Spleen (tissue), 7 donors: ENCODE measurements around the gene RHNO1.

Source experiments
- CTCF ChIP-seq, 11 experiments: fragments of 200-600 bp in 7 of 11; fragments of 450-650 bp in 4 of 11; sonication (generic) in 4 of 11; IDR thresholded peaks in 8 of 11; conservative IDR thresholded peaks in 3 of 11; 1 replicate in 7 of 11; 2 replicates in 4 of 11; pipeline versions ENCODE4 v1.4.0 to v1.8.0; 2016 to 2021; ENCODE audit warnings: antibody characterized with exemption in 11 of 11, inconsistent platforms in 4 of 11, mild to moderate bottlenecking in 1 of 11
- POLR2A ChIP-seq, 3 donors: fragments of 450-650 bp; IDR thresholded peaks; one replicate each; pipeline ENCODE4 v1.5.1; 2017; ENCODE audit warnings: antibody characterized with exemption in 3 of 3, mild to moderate bottlenecking in 1 of 3
- POLR2AphosphoS5 ChIP-seq, 3 donors: sonication (generic); formaldehyde crosslinking; IDR thresholded peaks; one replicate each; pipeline ENCODE4 v1.5.1; 2017; ENCODE audit warnings: antibody characterized with exemption in 3 of 3
- donor health status: DM: no; HTN: no; CAD: no; lungs with moderate emphysema.
- donor health status: DM: no; HTN: no; CAD: no.
- donor health status: DM: no; HTN: no; CAD: no.

- TF ChIP-seq POLR2AphosphoS5 (IDR thresholded peaks at IDR 0.05) (no peak), CTCF (IDR thresholded peaks at IDR 0.05 in 8 of 11, conservative IDR thresholded peaks at IDR 0.05 in 3 of 11) (no peak), POLR2A (IDR thresholded peaks at IDR 0.05) (no peak)
These were observed 27.2 kb downstream of the RHNO1 start for GRCh38 chr12:2904260-2904659.
